Measurements from ENCODE around the gene SH2B2. TPM values are rescaled to one million over a fixed set of nuclear protein-coding genes. Genes with fewer than 3 reads are reported as not detected.
"Not testable (repeated sequence)": the region's sequence is repeated elsewhere in the genome, so short reads cannot be mapped to it uniquely, and the experiment has no call there.

Gene SH2B2
- total RNA-seq, 1 experiment from 2014 or later = 12.1 TPM

DNA sequence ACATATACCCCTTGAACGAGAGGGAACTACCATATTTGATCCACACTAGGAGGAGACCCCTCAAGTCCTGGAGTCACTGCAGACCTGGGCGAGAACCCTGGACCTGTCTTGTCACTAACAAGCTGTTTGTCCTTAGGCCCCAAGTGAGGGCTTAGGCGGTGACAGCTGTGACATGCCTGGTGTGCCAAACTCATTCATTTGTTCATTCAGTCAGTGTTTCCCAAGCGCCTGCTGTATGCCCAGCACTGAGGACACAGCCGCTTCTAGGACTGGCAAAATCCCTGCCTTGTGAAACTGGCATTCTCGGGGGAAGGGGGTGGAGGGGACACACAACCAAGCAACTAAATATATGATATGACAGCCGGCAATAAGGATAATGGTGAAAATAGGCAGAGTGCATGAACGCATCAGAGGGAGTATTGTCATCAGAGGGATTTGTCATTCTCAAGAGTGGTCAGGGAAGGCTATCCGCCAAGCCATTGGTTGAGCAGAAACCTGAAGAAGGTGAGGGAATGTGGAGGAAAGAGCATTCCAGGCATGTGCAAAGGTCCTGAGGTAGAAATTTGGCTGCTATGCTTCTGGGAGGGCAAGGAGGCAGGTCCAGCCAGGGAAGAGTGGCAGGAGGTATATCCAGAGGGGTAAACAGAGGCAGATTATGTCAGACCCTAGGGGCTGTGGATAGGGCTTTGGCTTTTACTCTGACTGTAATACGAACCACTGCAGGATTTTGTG lies 11.0 kb downstream of the SH2B2 start:
- Histone ChIP-seq H3K4me3 (no peak overlapping the region), H3K9me3 (ENCODE audit: insufficient read depth, low read depth) (no peaks in the 10 kb centered on the region), H3F3A (ENCODE audit: insufficient read depth, low read depth) (0 out of 2 replicates have a peak, but pooled peaks cover 6% of the 10 kb centered on the region), H3K9me2 (ENCODE audit: insufficient read depth) (no peaks in the 10 kb centered on the region), H4K20me1 (ENCODE audit: insufficient read depth) (no peaks in the 10 kb centered on the region), H3K4me2 (no peak overlapping the region), H3K36me3 (ENCODE audit: low read depth) (no peaks in the 10 kb centered on the region), H3K79me2 (ENCODE audit: low read depth) (no peaks in the 10 kb centered on the region), H2AFZ (no peak overlapping the region), H3K27me3 (ENCODE audit: insufficient read depth, low read depth) (no peaks in the 10 kb centered on the region), H3K27ac (no peak overlapping the region), H3K4me1 (replicated peaks; ENCODE audit: insufficient read depth) (no peaks in the 10 kb centered on the region)
- DNase-seq = no peak
- no TSS peak for BruUV-seq (replicated peaks)
- POLR2A ChIA-PET (ENCODE audit: unreplicated experiment) = interaction anchor here (0.6 kb wide), 1 partner anchor 96 kb away, joined by 8 read pairs; no protein-coding TSS in a partner anchor
- intact Hi-C loops (cut with micrococcal nuclease; ENCODE audit: unreplicated experiment) = no loop called here
- TF ChIP-seq, protein P1, sequence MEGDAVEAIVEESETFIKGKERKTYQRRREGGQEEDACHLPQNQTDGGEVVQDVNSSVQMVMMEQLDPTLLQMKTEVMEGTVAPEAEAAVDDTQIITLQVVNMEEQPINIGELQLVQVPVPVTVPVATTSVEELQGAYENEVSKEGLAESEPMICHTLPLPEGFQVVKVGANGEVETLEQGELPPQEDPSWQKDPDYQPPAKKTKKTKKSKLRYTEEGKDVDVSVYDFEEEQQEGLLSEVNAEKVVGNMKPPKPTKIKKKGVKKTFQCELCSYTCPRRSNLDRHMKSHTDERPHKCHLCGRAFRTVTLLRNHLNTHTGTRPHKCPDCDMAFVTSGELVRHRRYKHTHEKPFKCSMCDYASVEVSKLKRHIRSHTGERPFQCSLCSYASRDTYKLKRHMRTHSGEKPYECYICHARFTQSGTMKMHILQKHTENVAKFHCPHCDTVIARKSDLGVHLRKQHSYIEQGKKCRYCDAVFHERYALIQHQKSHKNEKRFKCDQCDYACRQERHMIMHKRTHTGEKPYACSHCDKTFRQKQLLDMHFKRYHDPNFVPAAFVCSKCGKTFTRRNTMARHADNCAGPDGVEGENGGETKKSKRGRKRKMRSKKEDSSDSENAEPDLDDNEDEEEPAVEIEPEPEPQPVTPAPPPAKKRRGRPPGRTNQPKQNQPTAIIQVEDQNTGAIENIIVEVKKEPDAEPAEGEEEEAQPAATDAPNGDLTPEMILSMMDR (conservative IDR thresholded peaks at IDR 0.05) = no peak
- no peak for TF ChIP-seq EZH2 (IDR thresholded peaks at IDR 0.05; ENCODE audit: low read depth)
- CTCF ChIA-PET = no interaction called here

DNA sequence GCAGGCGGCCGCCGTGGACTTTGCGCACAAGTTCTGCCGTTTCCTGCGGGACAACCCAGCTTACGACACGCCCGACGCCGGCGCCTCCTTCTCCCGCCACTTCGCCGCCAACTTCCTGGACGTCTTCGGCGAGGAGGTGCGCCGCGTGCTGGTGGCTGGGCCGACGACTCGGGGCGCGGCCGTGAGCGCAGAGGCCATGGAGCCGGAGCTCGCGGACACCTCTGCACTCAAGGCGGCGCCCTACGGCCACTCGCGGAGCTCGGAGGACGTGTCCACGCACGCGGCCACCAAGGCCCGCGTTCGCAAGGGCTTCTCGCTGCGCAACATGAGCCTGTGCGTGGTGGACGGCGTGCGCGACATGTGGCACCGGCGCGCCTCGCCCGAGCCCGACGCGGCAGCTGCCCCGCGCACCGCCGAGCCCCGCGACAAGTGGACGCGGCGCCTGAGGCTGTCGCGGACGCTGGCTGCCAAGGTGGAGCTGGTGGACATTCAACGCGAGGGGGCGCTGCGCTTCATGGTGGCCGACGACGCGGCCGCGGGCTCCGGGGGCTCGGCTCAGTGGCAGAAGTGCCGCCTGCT lies 14.1 kb downstream of the SH2B2 start:
- no peak for DNase-seq
- H3K9me2 ChIP-seq (ENCODE audit: insufficient read depth) = no peaks in the 10 kb centered on the region
- H4K20me1 ChIP-seq (ENCODE audit: insufficient read depth) = no peaks in the 10 kb centered on the region
- no peak overlapping the region for H3K4me2 ChIP-seq
- CTCF ChIA-PET = no interaction called here
- H3K27ac ChIP-seq = no peak overlapping the region
- no TSS peak for BruUV-seq (replicated peaks)
- H3K27me3 ChIP-seq (ENCODE audit: insufficient read depth, low read depth) = no peaks in the 10 kb centered on the region
- H3F3A ChIP-seq (ENCODE audit: insufficient read depth, low read depth) = 0 out of 2 replicates have a peak, but pooled peaks cover 6% of the 10 kb centered on the region
- POLR2A ChIA-PET (ENCODE audit: unreplicated experiment) = no interaction called here
- intact Hi-C loops (cut with micrococcal nuclease; ENCODE audit: unreplicated experiment) = no loop called here
- no peaks in the 10 kb centered on the region for H3K79me2 ChIP-seq (ENCODE audit: low read depth)
- H3K36me3 ChIP-seq (ENCODE audit: low read depth) = no peaks in the 10 kb centered on the region
- no peak overlapping the region for H2AFZ ChIP-seq
- no peaks in the 10 kb centered on the region for H3K9me3 ChIP-seq (ENCODE audit: insufficient read depth, low read depth)
- H3K4me1 ChIP-seq (replicated peaks; ENCODE audit: insufficient read depth) = no peaks in the 10 kb centered on the region
- no peak for TF ChIP-seq EZH2 (IDR thresholded peaks at IDR 0.05; ENCODE audit: low read depth)
- TF ChIP-seq, protein P1 (conservative IDR thresholded peaks at IDR 0.05) = no peak
- H3K4me3 ChIP-seq = no peak overlapping the region

DNA sequence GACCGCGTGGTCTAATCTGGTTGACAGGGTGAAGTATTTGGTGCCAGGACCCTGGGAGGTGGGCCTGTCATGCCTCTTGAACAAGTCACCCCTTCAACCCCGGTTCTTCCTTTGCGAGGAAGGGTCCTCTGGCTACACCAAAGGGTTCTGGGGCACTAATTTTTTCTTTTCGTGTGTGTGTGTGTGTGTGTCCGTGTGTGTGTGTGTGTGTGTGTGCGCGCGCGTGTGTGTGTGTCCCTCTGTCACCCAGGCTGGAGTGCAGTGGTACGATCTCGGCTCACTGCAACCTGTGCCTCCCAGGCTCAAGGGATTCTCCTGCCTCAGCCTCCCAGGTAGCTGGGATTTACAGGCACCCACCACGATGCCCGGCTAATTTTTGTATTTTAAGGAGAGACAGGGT lies 14.7 kb downstream of the SH2B2 start:
- H4K20me1 ChIP-seq (ENCODE audit: insufficient read depth); H2AFZ ChIP-seq; BruUV-seq (replicated peaks); H3K4me3 ChIP-seq; H3K9me3 ChIP-seq (ENCODE audit: insufficient read depth, low read depth); H3K27ac ChIP-seq; intact Hi-C loops (cut with micrococcal nuclease; ENCODE audit: unreplicated experiment); POLR2A ChIA-PET (ENCODE audit: unreplicated experiment); H3K36me3 ChIP-seq (ENCODE audit: low read depth); CTCF ChIA-PET; H3K79me2 ChIP-seq (ENCODE audit: low read depth); H3K4me1 ChIP-seq (replicated peaks; ENCODE audit: insufficient read depth); H3K27me3 ChIP-seq (ENCODE audit: insufficient read depth, low read depth); H3K9me2 ChIP-seq (ENCODE audit: insufficient read depth); H3K4me2 ChIP-seq; H3F3A ChIP-seq (ENCODE audit: insufficient read depth, low read depth); DNase-seq: not testable (repeated sequence)

Measured in PC-9 (cell line).